ENCODE results near the gene ZFP1.
"Not testable (repeated sequence)": the region's sequence is repeated elsewhere in the genome, so short reads cannot be mapped to it uniquely, and the experiment has no call there.

Gene ZFP1

GRCh38 chr16:75116911-75117245 lies 31.4 kb upstream of the ZFP1 start:
- POLR2A ChIA-PET (ENCODE audit: low non-redundant PET): no interaction called here
- H3K27ac ChIP-seq: peak overlapping the region; percentile 41; the same call in 1 of the 2 replicates
- CTCF ChIA-PET: interaction anchor here (1.5 kb wide), 1 partner anchor 119 kb away, joined by 5 read pairs; the partner anchor contains the start of gene ZNRF1
- DNase-seq (ENCODE audit: low spot score): no peak
- no peak for TF ChIP-seq CTCF (conservative IDR thresholded peaks at IDR 0.05; ENCODE audit: low read depth)

DNA sequence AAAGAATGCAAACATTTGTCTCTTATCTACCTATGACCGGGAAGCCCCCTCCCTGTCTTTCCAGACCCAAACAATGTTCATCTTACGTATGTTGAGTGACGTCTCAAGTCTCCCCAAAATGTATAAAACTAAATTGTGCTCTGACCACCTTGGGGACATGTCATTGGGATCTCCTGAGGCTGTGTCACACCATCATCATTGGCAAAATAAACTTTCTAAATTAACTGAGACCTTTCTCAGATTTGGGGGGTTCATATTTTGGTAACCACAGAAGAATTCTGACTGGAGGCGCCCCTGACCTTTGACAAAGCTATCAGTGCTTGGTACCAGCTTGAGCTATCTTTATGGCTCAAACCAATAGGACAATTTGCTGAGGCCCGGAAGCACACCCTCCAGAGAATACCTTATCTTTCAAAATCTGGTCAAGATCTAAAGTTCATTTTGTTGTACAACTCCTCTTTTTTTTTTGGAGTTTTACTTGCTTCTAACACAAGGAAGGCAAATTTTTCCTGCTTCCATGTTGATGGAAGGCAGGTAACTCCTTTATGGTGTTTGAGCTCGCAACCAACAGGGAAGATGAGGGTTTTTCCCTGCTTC lies 29.3 kb upstream of the ZFP1 start:
- ChIA-PET POLR2A (ENCODE audit: low non-redundant PET) (no interaction called here), CTCF (no interaction called here)
- DNase-seq (ENCODE audit: low spot score): no peak
- no peak for TF ChIP-seq CTCF (conservative IDR thresholded peaks at IDR 0.05; ENCODE audit: low read depth)
- no peak overlapping the region for H3K27ac ChIP-seq

GRCh38 chr16:75120253-75120652 lies 28.1 kb upstream of the ZFP1 start:
- DNase-seq (ENCODE audit: low spot score): no peak
- TF ChIP-seq CTCF (conservative IDR thresholded peaks at IDR 0.05; ENCODE audit: low read depth): no peak
- ChIA-PET CTCF (interaction anchor here (0.6 kb wide), 1 partner anchor 36 kb away, joined by 3 read pairs; no protein-coding TSS in a partner anchor), POLR2A (ENCODE audit: low non-redundant PET) (interaction anchor here (0.7 kb wide), 1 partner anchor 11 kb away, joined by 3 read pairs; no protein-coding TSS in a partner anchor)
- no peak overlapping the region for H3K27ac ChIP-seq

DNA sequence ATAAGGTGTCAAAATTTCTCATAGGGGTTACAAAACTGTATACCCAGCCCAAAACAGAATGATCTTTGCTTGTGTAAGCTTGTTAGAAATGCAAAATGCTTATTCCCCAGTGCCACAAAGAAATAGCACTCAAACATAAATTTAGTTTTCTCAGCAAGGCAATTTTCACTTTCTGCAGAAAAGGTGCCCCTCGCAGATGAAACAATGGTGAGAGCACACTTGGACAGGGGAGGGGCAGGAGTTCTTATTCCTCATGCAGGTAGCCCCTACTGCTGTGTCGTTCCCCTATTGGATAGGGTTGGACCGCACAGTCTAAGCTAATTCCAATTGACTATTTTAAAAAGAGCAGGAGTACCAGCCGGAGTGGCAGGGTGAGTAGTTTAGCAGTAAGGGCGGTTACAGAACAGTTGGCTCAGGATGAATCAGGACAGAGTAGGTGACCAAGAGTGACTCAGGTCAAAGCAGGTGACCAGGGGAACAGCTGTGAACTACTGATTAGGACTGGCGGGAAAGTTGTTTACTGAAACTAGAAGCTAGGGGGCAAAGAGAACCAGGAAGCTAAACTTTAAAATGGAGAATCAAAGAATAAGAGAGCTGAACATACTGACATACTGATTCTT lies 26.3 kb upstream of the ZFP1 start:
- TF ChIP-seq CTCF (conservative IDR thresholded peaks at IDR 0.05; ENCODE audit: low read depth): no peak
- ChIA-PET CTCF (no interaction called here), POLR2A (ENCODE audit: low non-redundant PET) (no interaction called here)
- H3K27ac ChIP-seq: no peak overlapping the region
- DNase-seq (ENCODE audit: low spot score): no peak

GRCh38 chr16:75122609-75123008 lies 25.7 kb upstream of the ZFP1 start:
- ChIA-PET CTCF (no interaction called here), POLR2A (ENCODE audit: low non-redundant PET) (no interaction called here)
- H3K27ac ChIP-seq: no peak overlapping the region
- DNase-seq (ENCODE audit: low spot score): no peak
- TF ChIP-seq CTCF (conservative IDR thresholded peaks at IDR 0.05; ENCODE audit: low read depth): no peak

GRCh38 chr16:75127713-75128415 lies 20.5 kb upstream of the ZFP1 start:
- H3K27ac ChIP-seq: no peak overlapping the region
- no peak for DNase-seq (ENCODE audit: low spot score)
- ChIA-PET POLR2A (ENCODE audit: low non-redundant PET) (no interaction called here), CTCF (no interaction called here)
- TF ChIP-seq CTCF (conservative IDR thresholded peaks at IDR 0.05; ENCODE audit: low read depth): no peak

GRCh38 chr16:75129421-75130149 lies 18.7 kb upstream of the ZFP1 start:
- POLR2A ChIA-PET (ENCODE audit: low non-redundant PET); H3K27ac ChIP-seq; DNase-seq (ENCODE audit: low spot score): not testable (repeated sequence)
- CTCF ChIA-PET: interaction anchor here (0.6 to 2.2 kb wide), 3 partner anchors 8 to 118 kb away, joined by 3 to 5 read pairs (median 5); no protein-coding TSS in a partner anchor
